ENCODE measurements around the gene PIP5K1C.

PIP5K1C gene

DNA sequence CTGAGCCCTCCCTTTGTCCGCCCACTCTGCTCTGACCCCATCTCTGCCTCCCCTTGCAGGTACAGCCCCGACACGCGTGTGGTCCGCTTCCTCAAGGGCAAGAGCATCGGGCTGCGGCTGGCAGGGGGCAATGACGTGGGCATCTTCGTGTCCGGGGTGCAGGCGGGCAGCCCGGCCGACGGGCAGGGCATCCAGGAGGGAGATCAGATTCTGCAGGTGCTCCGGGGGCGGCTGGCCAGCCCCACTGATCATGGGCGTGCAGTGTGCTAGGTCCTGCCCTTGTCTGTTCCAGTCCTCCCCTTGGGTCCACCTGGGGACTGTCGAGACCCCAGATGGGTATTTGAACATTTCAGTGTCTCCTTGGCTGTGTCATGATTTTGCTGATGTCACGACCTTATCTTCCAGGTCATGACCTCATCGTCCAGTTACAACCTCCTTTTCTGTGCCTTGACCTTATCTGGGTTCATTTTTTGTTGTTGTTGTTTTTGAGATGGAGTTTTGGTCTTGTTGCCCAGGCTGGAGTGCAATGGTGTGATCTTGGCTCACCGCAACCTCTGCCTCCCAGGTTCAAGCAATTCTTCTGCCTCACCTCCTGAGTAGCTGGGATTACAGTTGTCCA lies 35.9 kb upstream of the PIP5K1C start:
- no peak overlapping the region for H3K27ac ChIP-seq (ENCODE audit: low read depth, low read length)
- no peaks in the 10 kb centered on the region for H3K36me3 ChIP-seq (ENCODE audit: control insufficient read depth in 5 of 5, insufficient read depth in 5 of 5, low read length in 5 of 5)
- H3K27me3 ChIP-seq (ENCODE audit: control insufficient read depth in 5 of 5, insufficient read depth in 4 of 5, low read length in 5 of 5) = peaks cover 0 to 24% (median 9%) of the 10 kb centered on the region in 5 donors
- H3K9ac ChIP-seq (ENCODE audit: low read length in 5 of 5) = no peak overlapping the region
- no peaks in the 10 kb centered on the region for H3K4me1 ChIP-seq (ENCODE audit: control insufficient read depth in 5 of 5, insufficient read depth in 5 of 5, low read length in 5 of 5)
- no peak overlapping the region for H3K4me3 ChIP-seq (ENCODE audit: low read depth in 1 of 5, low read length in 5 of 5)
- H3K9me3 ChIP-seq (ENCODE audit: control insufficient read depth in 5 of 5, low read length in 5 of 5) = no peaks in the 10 kb centered on the region

DNA sequence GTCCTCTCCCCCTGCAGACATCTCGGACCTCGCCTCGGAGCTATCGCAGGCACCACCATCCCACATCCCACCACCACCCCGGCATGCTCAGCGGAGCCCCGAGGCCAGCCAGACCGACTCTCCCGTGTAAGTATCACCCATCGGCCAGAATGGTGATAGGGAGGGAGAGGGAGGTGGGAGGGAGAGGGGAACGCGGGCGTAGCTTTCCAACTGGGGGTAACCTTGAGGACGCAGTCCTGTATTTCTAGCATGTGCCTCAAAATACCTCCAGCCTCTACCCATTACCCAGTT lies 34.0 kb upstream of the PIP5K1C start:
- no peaks in the 10 kb centered on the region for H3K9me3 ChIP-seq (ENCODE audit: control insufficient read depth in 5 of 5, low read length in 5 of 5)
- no peaks in the 10 kb centered on the region for H3K36me3 ChIP-seq (ENCODE audit: control insufficient read depth in 5 of 5, insufficient read depth in 5 of 5, low read length in 5 of 5)

DNA sequence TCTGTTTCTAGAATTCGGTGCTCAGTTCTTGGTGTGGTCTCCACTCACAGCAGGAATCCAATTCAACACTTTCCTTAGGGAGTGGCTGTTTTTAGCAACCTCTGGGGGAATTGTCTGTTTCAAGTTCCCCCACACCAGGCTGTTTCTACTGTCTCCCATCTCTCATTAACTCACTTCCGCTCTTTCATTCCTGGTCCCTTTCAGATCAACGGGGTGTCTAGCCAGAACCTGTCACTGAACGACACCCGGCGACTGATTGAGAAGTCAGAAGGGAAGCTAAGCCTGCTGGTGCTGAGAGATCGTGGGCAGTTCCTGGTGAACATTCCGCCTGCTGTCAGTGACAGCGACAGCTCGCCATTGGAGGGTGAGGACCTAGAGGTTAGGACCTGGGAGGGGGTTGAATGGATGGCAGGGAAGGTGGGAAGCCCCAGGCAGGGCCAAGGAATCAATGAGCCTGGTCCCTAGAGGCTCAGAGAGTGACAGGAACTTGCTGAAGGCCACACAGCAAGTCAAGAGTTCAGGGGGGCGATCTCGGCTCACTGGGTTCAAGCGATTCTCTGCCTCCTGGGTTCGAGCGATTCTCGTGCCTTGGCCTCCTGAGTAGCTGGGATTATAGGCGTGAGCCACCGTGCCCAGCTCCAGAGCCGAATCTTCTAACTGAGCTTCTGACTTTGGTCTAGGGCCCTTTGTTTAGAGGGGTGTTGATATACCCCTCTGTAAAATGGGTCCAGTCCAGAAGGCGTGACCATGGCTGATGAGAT lies 33.5 kb upstream of the PIP5K1C start:
- H3K9ac ChIP-seq (ENCODE audit: low read length in 5 of 5) = no peak overlapping the region
- H3K4me3 ChIP-seq (ENCODE audit: low read depth in 1 of 5, low read length in 5 of 5) = no peak overlapping the region
- peaks cover 0 to 24% (median 8%) of the 10 kb centered on the region in 5 donors for H3K27me3 ChIP-seq (ENCODE audit: control insufficient read depth in 5 of 5, insufficient read depth in 4 of 5, low read length in 5 of 5)
- no peak overlapping the region for H3K27ac ChIP-seq (ENCODE audit: low read depth, low read length)
- no peaks in the 10 kb centered on the region for H3K4me1 ChIP-seq (ENCODE audit: control insufficient read depth in 5 of 5, insufficient read depth in 5 of 5, low read length in 5 of 5)
- H3K9me3 ChIP-seq (ENCODE audit: control insufficient read depth in 5 of 5, low read length in 5 of 5) = peaks cover 0 to 3% (median 0%) of the 10 kb centered on the region in 5 donors
- H3K36me3 ChIP-seq (ENCODE audit: control insufficient read depth in 5 of 5, insufficient read depth in 5 of 5, low read length in 5 of 5) = no peaks in the 10 kb centered on the region

More for the DNA sequence above, 34.0 kb upstream of the PIP5K1C start:
- Histone ChIP-seq H3K9ac (ENCODE audit: low read length in 5 of 5) (no peak overlapping the region), H3K27me3 (ENCODE audit: control insufficient read depth in 5 of 5, insufficient read depth in 4 of 5, low read length in 5 of 5) (peaks cover 0 to 24% (median 9%) of the 10 kb centered on the region in 5 donors), H3K27ac (ENCODE audit: low read depth, low read length) (no peak overlapping the region), H3K4me3 (ENCODE audit: low read depth in 1 of 5, low read length in 5 of 5) (no peak overlapping the region), H3K4me1 (ENCODE audit: control insufficient read depth in 5 of 5, insufficient read depth in 5 of 5, low read length in 5 of 5) (no peaks in the 10 kb centered on the region)

- H3K36me3 ChIP-seq (ENCODE audit: control insufficient read depth in 5 of 5, insufficient read depth in 5 of 5, low read length in 5 of 5) = no peaks in the 10 kb centered on the region
Measured at GRCh38 chr19:3732108-3732507, 31.8 kb upstream of the PIP5K1C start.

GRCh38 chr19:3730457-3730958 lies 30.2 kb upstream of the PIP5K1C start:
- Histone ChIP-seq H3K27ac (ENCODE audit: low read depth, low read length) (no peak overlapping the region), H3K36me3 (ENCODE audit: control insufficient read depth in 5 of 5, insufficient read depth in 5 of 5, low read length in 5 of 5) (no peaks in the 10 kb centered on the region), H3K4me1 (ENCODE audit: control insufficient read depth in 5 of 5, insufficient read depth in 5 of 5, low read length in 5 of 5) (no peaks in the 10 kb centered on the region), H3K9me3 (ENCODE audit: control insufficient read depth in 5 of 5, low read length in 5 of 5) (peaks cover 0 to 3% (median 0%) of the 10 kb centered on the region in 5 donors), H3K4me3 (ENCODE audit: low read depth in 1 of 5, low read length in 5 of 5) (no peak overlapping the region), H3K9ac (ENCODE audit: low read length in 5 of 5) (no peak overlapping the region), H3K27me3 (ENCODE audit: control insufficient read depth in 5 of 5, insufficient read depth in 4 of 5, low read length in 5 of 5) (peaks cover 0 to 5% (median 1%) of the 10 kb centered on the region in 5 donors)

More at GRCh38 chr19:3732108-3732507, 31.8 kb upstream of the PIP5K1C start:
- no peaks in the 10 kb centered on the region for H3K4me1 ChIP-seq (ENCODE audit: control insufficient read depth in 5 of 5, insufficient read depth in 5 of 5, low read length in 5 of 5)
- no peak overlapping the region for H3K27ac ChIP-seq (ENCODE audit: low read depth, low read length)
- peaks cover 0 to 3% (median 0%) of the 10 kb centered on the region in 5 donors for H3K9me3 ChIP-seq (ENCODE audit: control insufficient read depth in 5 of 5, low read length in 5 of 5)
- no peak overlapping the region for H3K4me3 ChIP-seq (ENCODE audit: low read depth in 1 of 5, low read length in 5 of 5)
- H3K27me3 ChIP-seq (ENCODE audit: control insufficient read depth in 5 of 5, insufficient read depth in 4 of 5, low read length in 5 of 5) = peaks cover 0 to 13% (median 5%) of the 10 kb centered on the region in 5 donors
- no peak overlapping the region for H3K9ac ChIP-seq (ENCODE audit: low read length in 5 of 5)

DNA sequence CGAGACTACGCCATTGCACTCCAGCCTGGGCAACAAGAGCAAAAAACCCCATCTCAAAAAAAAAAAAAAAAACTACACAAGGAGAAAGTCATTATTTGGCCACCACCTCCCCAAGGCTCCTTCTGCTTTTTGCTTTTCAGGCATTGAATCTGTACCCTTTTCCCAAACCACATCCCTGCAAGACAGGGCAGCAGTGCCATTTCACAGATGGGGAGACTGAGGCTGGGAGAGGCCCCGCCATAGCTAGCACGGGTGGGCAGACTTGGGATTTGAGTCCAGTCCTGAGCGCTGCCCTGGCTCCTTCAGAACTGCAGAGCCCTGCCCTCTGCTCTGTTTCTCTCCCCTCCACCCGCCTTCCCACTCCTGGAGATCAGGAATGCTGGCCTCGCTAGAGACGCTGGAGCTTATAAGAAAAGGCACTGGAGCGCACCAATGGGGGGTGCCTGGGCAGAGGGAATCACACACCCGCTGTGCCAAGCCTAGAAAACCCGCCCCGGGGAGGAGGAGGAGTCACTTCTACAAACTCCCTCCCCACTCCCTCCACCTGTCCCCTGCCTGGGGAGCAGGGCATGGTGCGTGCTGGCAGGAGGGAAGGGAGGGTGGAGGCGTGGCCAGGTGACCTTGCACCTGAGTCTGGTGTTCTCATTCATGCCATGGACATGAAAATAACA lies 25.5 kb upstream of the PIP5K1C start:
- Histone ChIP-seq H3K4me3 (ENCODE audit: low read depth in 1 of 5, low read length in 5 of 5) (no peak overlapping the region), H3K9ac (ENCODE audit: low read length in 5 of 5) (no peak overlapping the region), H3K4me1 (ENCODE audit: control insufficient read depth in 5 of 5, insufficient read depth in 5 of 5, low read length in 5 of 5) (peaks cover 0 to 10% (median 9%) of the 10 kb centered on the region in 5 donors), H3K27me3 (ENCODE audit: control insufficient read depth in 5 of 5, insufficient read depth in 4 of 5, low read length in 5 of 5) (peaks cover 9 to 23% (median 19%) of the 10 kb centered on the region in 5 donors), H3K36me3 (ENCODE audit: control insufficient read depth in 5 of 5, insufficient read depth in 5 of 5, low read length in 5 of 5) (no peaks in the 10 kb centered on the region), H3K9me3 (ENCODE audit: control insufficient read depth in 5 of 5, low read length in 5 of 5) (peaks cover 0 to 3% (median 0%) of the 10 kb centered on the region in 5 donors), H3K27ac (ENCODE audit: low read depth, low read length) (no peak overlapping the region)

DNA sequence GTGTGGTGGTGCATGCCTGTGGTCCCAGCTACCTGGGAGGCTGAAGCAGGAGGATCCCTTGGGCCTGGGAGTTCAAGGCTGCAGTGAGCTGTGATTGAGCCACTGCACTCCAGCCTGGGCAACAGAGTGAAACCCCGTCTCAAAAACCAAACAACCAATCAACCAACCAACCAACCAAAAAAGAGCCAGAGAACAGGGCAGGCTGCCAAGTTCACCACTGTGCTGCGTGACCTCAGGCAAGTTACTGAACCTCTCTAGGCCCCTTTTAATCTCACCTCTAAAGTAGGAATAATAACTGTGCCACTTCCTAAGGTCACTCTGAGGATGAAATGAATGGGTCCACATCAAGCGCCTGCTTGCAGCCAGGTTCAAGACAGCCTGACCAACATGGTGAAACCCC lies 24.9 kb upstream of the PIP5K1C start:
- Histone ChIP-seq H3K4me3 (ENCODE audit: low read depth in 1 of 5, low read length in 5 of 5) (no peak overlapping the region), H3K27ac (ENCODE audit: low read depth, low read length) (no peak overlapping the region), H3K36me3 (ENCODE audit: control insufficient read depth in 5 of 5, insufficient read depth in 5 of 5, low read length in 5 of 5) (no peaks in the 10 kb centered on the region), H3K27me3 (ENCODE audit: control insufficient read depth in 5 of 5, insufficient read depth in 4 of 5, low read length in 5 of 5) (peaks cover 16 to 29% (median 25%) of the 10 kb centered on the region in 5 donors), H3K4me1 (ENCODE audit: control insufficient read depth in 5 of 5, insufficient read depth in 5 of 5, low read length in 5 of 5) (peaks cover 0 to 12% (median 9%) of the 10 kb centered on the region in 5 donors), H3K9ac (ENCODE audit: low read length in 5 of 5) (no peak overlapping the region), H3K9me3 (ENCODE audit: control insufficient read depth in 5 of 5, low read length in 5 of 5) (peaks cover 0 to 3% (median 0%) of the 10 kb centered on the region in 5 donors)

- Histone ChIP-seq H3K4me3 (ENCODE audit: low read depth in 1 of 5, low read length in 5 of 5) (no peak overlapping the region), H3K9me3 (ENCODE audit: control insufficient read depth in 5 of 5, low read length in 5 of 5) (peaks cover 0 to under 1% (median 0%) of the 10 kb centered on the region in 5 donors), H3K27me3 (ENCODE audit: control insufficient read depth in 5 of 5, insufficient read depth in 4 of 5, low read length in 5 of 5) (peaks cover 19 to 36% (median 29%) of the 10 kb centered on the region in 5 donors), H3K4me1 (ENCODE audit: control insufficient read depth in 5 of 5, insufficient read depth in 5 of 5, low read length in 5 of 5) (peaks cover 0 to 12% (median 9%) of the 10 kb centered on the region in 5 donors), H3K27ac (ENCODE audit: low read depth, low read length) (no peak overlapping the region), H3K36me3 (ENCODE audit: control insufficient read depth in 5 of 5, insufficient read depth in 5 of 5, low read length in 5 of 5) (no peaks in the 10 kb centered on the region), H3K9ac (ENCODE audit: low read length in 5 of 5) (no peak overlapping the region)
Measured at GRCh38 chr19:3723883-3724282, 23.6 kb upstream of the PIP5K1C start.

- Histone ChIP-seq H3K9ac (ENCODE audit: low read length in 5 of 5) (no peak overlapping the region), H3K4me1 (ENCODE audit: control insufficient read depth in 5 of 5, insufficient read depth in 5 of 5, low read length in 5 of 5) (peaks cover 0 to 12% (median 9%) of the 10 kb centered on the region in 5 donors), H3K9me3 (ENCODE audit: control insufficient read depth in 5 of 5, low read length in 5 of 5) (no peaks in the 10 kb centered on the region), H3K36me3 (ENCODE audit: control insufficient read depth in 5 of 5, insufficient read depth in 5 of 5, low read length in 5 of 5) (no peaks in the 10 kb centered on the region), H3K4me3 (ENCODE audit: low read depth in 1 of 5, low read length in 5 of 5) (no peak overlapping the region), H3K27me3 (ENCODE audit: control insufficient read depth in 5 of 5, insufficient read depth in 4 of 5, low read length in 5 of 5) (peaks cover 19 to 36% (median 29%) of the 10 kb centered on the region in 5 donors), H3K27ac (ENCODE audit: low read depth, low read length) (no peak overlapping the region)
Measured at GRCh38 chr19:3723110-3723488, 22.8 kb upstream of the PIP5K1C start.

All from subcutaneous abdominal adipose tissue (tissue), 5 donors.